Mesendoderm (in vitro differentiated cells): ENCODE data around the gene OCLN.
"Not testable (repeated sequence)": the region's sequence is repeated elsewhere in the genome, so short reads cannot be mapped to it uniquely, and the experiment has no call there.

Source experiments
- DNase-seq: peaks from one replicate; pipeline ENCODE4 v3.0.0; 2013
- H2AK5ac ChIP-seq: 2 replicates; pipeline ENCODE4 v1.6.1; 2013; ENCODE audit warnings: low read length, inconsistent platforms
- H2BK120ac ChIP-seq: 2 replicates; pipeline ENCODE4 v1.6.1; 2013; ENCODE audit warnings: low read depth, mild to moderate bottlenecking, low read length, moderate library complexity, mixed read lengths
- H2BK15ac ChIP-seq: replicated peaks from 2 replicates; pipeline ENCODE4 v1.6.1; 2013; ENCODE audit warnings: low read depth, mild to moderate bottlenecking, moderate library complexity
- H2BK5ac ChIP-seq: 2 replicates; pipeline ENCODE4 v1.6.1; 2013; ENCODE audit warnings: low read length, inconsistent platforms
- H3K18ac ChIP-seq: 2 replicates; pipeline ENCODE4 v1.6.1; 2013; ENCODE audit warnings: mild to moderate bottlenecking, low read length, mixed read lengths
- H3K23ac ChIP-seq: one replicate; pipeline ENCODE4 v1.6.1; 2013; ENCODE audit warnings: low read length
- H3K27ac ChIP-seq: 2 replicates; pipeline ENCODE4 v1.5.1; 2013; ENCODE audit warnings: low read depth, mild to moderate bottlenecking, inconsistent platforms, low read length, moderate library complexity
- H3K27me3 ChIP-seq: 2 replicates; pipeline ENCODE4 v1.6.1; 2013; ENCODE audit warnings: low read length, control low read depth, mild to moderate bottlenecking, inconsistent platforms; ENCODE audit not compliant: insufficient read depth, poor library complexity
- H3K36me3 ChIP-seq: 2 replicates; pipeline ENCODE4 v1.6.1; 2013; ENCODE audit warnings: low read length, inconsistent platforms; ENCODE audit not compliant: control insufficient read depth, insufficient read depth
- H3K4ac ChIP-seq: one replicate; pipeline ENCODE4 v1.6.1; 2013; ENCODE audit warnings: low read depth, mild to moderate bottlenecking, low read length, moderate library complexity
- H3K4me1 ChIP-seq: 2 replicates; pipeline ENCODE4 v1.6.1; 2013; ENCODE audit warnings: low read depth, low read length, inconsistent platforms; ENCODE audit not compliant: control insufficient read depth
- H3K4me2 ChIP-seq: 2 replicates; pipeline ENCODE4 v1.6.1; 2013; ENCODE audit warnings: low read length
- H3K4me3 ChIP-seq: 2 replicates; pipeline ENCODE4 v1.5.1; 2013; ENCODE audit warnings: mild to moderate bottlenecking, low read length
- H3K56ac ChIP-seq: one replicate; pipeline ENCODE4 v1.6.1; 2013; ENCODE audit warnings: low read length
- H3K79me1 ChIP-seq: 2 replicates; pipeline ENCODE4 v1.6.1; 2013; ENCODE audit warnings: low read length, inconsistent platforms
- H3K79me2 ChIP-seq: 2 replicates; pipeline ENCODE4 v1.6.1; 2013; ENCODE audit warnings: mild to moderate bottlenecking, low read length; ENCODE audit not compliant: control insufficient read depth, insufficient read depth
- H3K9ac ChIP-seq: 2 replicates; pipeline ENCODE4 v1.6.1; 2013; ENCODE audit warnings: low read length, inconsistent platforms
- H4K5ac ChIP-seq: one replicate; pipeline ENCODE4 v1.6.1; 2013; ENCODE audit warnings: low read length
- H4K8ac ChIP-seq: one replicate; pipeline ENCODE4 v1.6.1; 2013; ENCODE audit warnings: low read depth, mild to moderate bottlenecking, control low read depth, low read length, moderate library complexity
- WGBS: extraction: QIAGEN DNeasy Blood & Tissue Kit; methylation state at CpG from one replicate; pipeline ENCODE4 v1.1.7; 2013; ENCODE audit warnings: low lambda C conversion rate, missing lambda C conversion rate; ENCODE audit not compliant: insufficient coverage; ENCODE audit errors: extremely low coverage; 5-methylcytosine and 5-hydroxymethylcytosine counted together

The OCLN gene

GRCh38 chr5:69477170-69477569 lies 15.4 kb upstream of the OCLN start:
- no peak overlapping the region for H3K56ac ChIP-seq
- no peaks in the 10 kb centered on the region for H3K79me2 ChIP-seq
- H3K4me2 ChIP-seq, result no peak overlapping the region
- no peak overlapping the region for H3K27ac ChIP-seq
- DNase-seq, result no peak
- WGBS, result no CpG with 5 or more reads among the region's 1 CpG
- no peak overlapping the region for H3K23ac ChIP-seq
- H2BK120ac ChIP-seq, result no peak overlapping the region
- H3K18ac ChIP-seq, result no peak overlapping the region
- H3K79me1 ChIP-seq, result no peaks in the 10 kb centered on the region
- no peak overlapping the region for H2BK5ac ChIP-seq
- no peak overlapping the region for H4K8ac ChIP-seq
- H3K4ac ChIP-seq, result no peak overlapping the region
- no peaks in the 10 kb centered on the region for H3K36me3 ChIP-seq
- H3K4me1 ChIP-seq, result no peaks in the 10 kb centered on the region
- no peak overlapping the region for H4K5ac ChIP-seq
- no peak overlapping the region for H2BK15ac ChIP-seq
- H3K4me3 ChIP-seq, result no peak overlapping the region
- H3K27me3 ChIP-seq, result no peaks in the 10 kb centered on the region
- H3K9ac ChIP-seq, result no peak overlapping the region
- no peak overlapping the region for H2AK5ac ChIP-seq

- H2BK120ac ChIP-seq, H3K27ac ChIP-seq, H3K18ac ChIP-seq, H3K4me3 ChIP-seq, H2BK5ac ChIP-seq, H3K56ac ChIP-seq, H3K36me3 ChIP-seq, H2BK15ac ChIP-seq, H3K27me3 ChIP-seq, H4K5ac ChIP-seq, H3K4me2 ChIP-seq, H3K79me2 ChIP-seq, DNase-seq, H3K23ac ChIP-seq, H4K8ac ChIP-seq, H2AK5ac ChIP-seq, H3K4ac ChIP-seq, H3K9ac ChIP-seq, H3K79me1 ChIP-seq, H3K4me1 ChIP-seq: not testable (repeated sequence)
- WGBS, result no CpG with 5 or more reads among the region's 7 CpGs
Measured at GRCh38 chr5:69478296-69478695, 14.3 kb upstream of the OCLN start.

GRCh38 chr5:69484891-69485290 lies 7.7 kb upstream of the OCLN start:
- Histone ChIP-seq H3K4me2 (no peak overlapping the region), H2BK15ac (no peak overlapping the region), H3K23ac (no peak overlapping the region), H3K79me2 (no peaks in the 10 kb centered on the region), H3K9ac (no peak overlapping the region), H2AK5ac (no peak overlapping the region), H2BK5ac (no peak overlapping the region), H3K27me3 (no peaks in the 10 kb centered on the region), H3K79me1 (no peaks in the 10 kb centered on the region), H3K4me1 (no peaks in the 10 kb centered on the region), H4K8ac (no peak overlapping the region), H2BK120ac (peak overlapping the region; percentile 8), H4K5ac (no peak overlapping the region), H3K56ac (no peak overlapping the region), H3K27ac (no peak overlapping the region), H3K18ac (peak overlapping the region; percentile 64), H3K36me3 (no peaks in the 10 kb centered on the region), H3K4me3 (no peak overlapping the region), H3K4ac (peak overlapping the region; percentile 20)
- WGBS, result no CpG with 5 or more reads among the region's 7 CpGs
- peak; percentile 83 for DNase-seq

GRCh38 chr5:69485471-69485870 lies 7.1 kb upstream of the OCLN start:
- H3K9ac ChIP-seq, result no peak overlapping the region
- peak overlapping the region; percentile 64 for H3K18ac ChIP-seq
- no peak overlapping the region for H2AK5ac ChIP-seq
- H3K79me2 ChIP-seq, result no peaks in the 10 kb centered on the region
- no peak for DNase-seq
- no peaks in the 10 kb centered on the region for H3K4me1 ChIP-seq
- no peaks in the 10 kb centered on the region for H3K27me3 ChIP-seq
- no peaks in the 10 kb centered on the region for H3K36me3 ChIP-seq
- no peak overlapping the region for H3K4me3 ChIP-seq
- peak overlapping the region; percentile 20 for H3K4ac ChIP-seq
- no peak overlapping the region for H3K27ac ChIP-seq
- H3K79me1 ChIP-seq, result no peaks in the 10 kb centered on the region
- H2BK15ac ChIP-seq, result no peak overlapping the region
- no peak overlapping the region for H4K5ac ChIP-seq
- no peak overlapping the region for H3K56ac ChIP-seq
- WGBS, result no CpG with 5 or more reads among the region's 1 CpG
- no peak overlapping the region for H4K8ac ChIP-seq
- no peak overlapping the region for H3K4me2 ChIP-seq
- H3K23ac ChIP-seq, result no peak overlapping the region
- no peak overlapping the region for H2BK5ac ChIP-seq
- peak overlapping the region; percentile 8 for H2BK120ac ChIP-seq

GRCh38 chr5:69489246-69489645 lies 3.3 kb upstream of the OCLN start:
- Histone ChIP-seq H3K4ac (no peak overlapping the region), H3K18ac (no peak overlapping the region), H3K79me2 (peaks cover 4% of the 10 kb centered on the region), H3K4me1 (no peaks in the 10 kb centered on the region), H3K36me3 (no peaks in the 10 kb centered on the region), H3K9ac (no peak overlapping the region), H4K5ac (no peak overlapping the region), H3K79me1 (peaks cover 2% of the 10 kb centered on the region), H3K27me3 (no peaks in the 10 kb centered on the region), H3K56ac (no peak overlapping the region), H4K8ac (no peak overlapping the region), H2BK5ac (no peak overlapping the region), H3K23ac (no peak overlapping the region), H2BK15ac (no peak overlapping the region), H3K4me3 (no peak overlapping the region), H3K4me2 (no peak overlapping the region), H2AK5ac (no peak overlapping the region), H3K27ac (no peak overlapping the region), H2BK120ac (no peak overlapping the region)
- no CpG with 5 or more reads among the region's 4 CpGs for WGBS
- no peak for DNase-seq

GRCh38 chr5:69491027-69491426 lies 1.6 kb upstream of the OCLN start:
- 100% methylated on average over 1 of the region's 2 CpGs for WGBS
- H3K27ac ChIP-seq, result no peak overlapping the region
- H2AK5ac ChIP-seq, result no peak overlapping the region
- H3K4me2 ChIP-seq, result no peak overlapping the region
- no peaks in the 10 kb centered on the region for H3K27me3 ChIP-seq
- H4K5ac ChIP-seq, result no peak overlapping the region
- H2BK15ac ChIP-seq, result no peak overlapping the region
- no peak overlapping the region for H2BK120ac ChIP-seq
- peaks cover 2% of the 10 kb centered on the region for H3K79me1 ChIP-seq
- no peak overlapping the region for H3K9ac ChIP-seq
- H4K8ac ChIP-seq, result no peak overlapping the region
- H3K79me2 ChIP-seq, result peaks cover 13% of the 10 kb centered on the region
- H3K18ac ChIP-seq, result no peak overlapping the region
- no peak overlapping the region for H3K56ac ChIP-seq
- no peak overlapping the region for H3K23ac ChIP-seq
- H3K4me1 ChIP-seq, result no peaks in the 10 kb centered on the region
- H3K4ac ChIP-seq, result no peak overlapping the region
- H3K4me3 ChIP-seq, result no peak overlapping the region
- no peak for DNase-seq
- H3K36me3 ChIP-seq, result no peaks in the 10 kb centered on the region
- H2BK5ac ChIP-seq, result no peak overlapping the region
